Measurements from ENCODE around the gene DDR1. TPM values are rescaled to one million over a fixed set of nuclear protein-coding genes. Genes with fewer than 3 reads are reported as not detected.
"Not testable (repeated sequence)": the region's sequence is repeated elsewhere in the genome, so short reads cannot be mapped to it uniquely, and the experiment has no call there.

DDR1 gene
- total RNA-seq, 1 donor from 2014 or later: 8.2 TPM

GRCh38 chr6:30908700-30909099 is 24.4 kb downstream of the DDR1 start:
- H3K27me3 Mint-ChIP-seq (ENCODE audit: unreplicated experiment): peaks cover 1% of the 10 kb centered on the region
- H3K27ac Mint-ChIP-seq (ENCODE audit: unreplicated experiment): no peak overlapping the region
- H3K4me1 Mint-ChIP-seq (ENCODE audit: unreplicated experiment): peaks cover 11% of the 10 kb centered on the region
- no peak for TF ChIP-seq CTCF (IDR thresholded peaks at IDR 0.05; ENCODE audit: unreplicated experiment)
- peak overlapping the region; percentile 98 for H3K4me3 Mint-ChIP-seq (ENCODE audit: unreplicated experiment)
- H3K36me3 Mint-ChIP-seq (ENCODE audit: low read depth, unreplicated experiment): peaks cover 20% of the 10 kb centered on the region
- no peak for DNase-seq (ENCODE audit: low spot score)
- no peaks in the 10 kb centered on the region for H3K9me3 Mint-ChIP-seq (ENCODE audit: unreplicated experiment)

- not testable (repeated sequence) for DNase-seq (ENCODE audit: low spot score); H3K27ac Mint-ChIP-seq (ENCODE audit: unreplicated experiment); H3K27me3 Mint-ChIP-seq (ENCODE audit: unreplicated experiment); H3K9me3 Mint-ChIP-seq (ENCODE audit: unreplicated experiment); H3K4me3 Mint-ChIP-seq (ENCODE audit: unreplicated experiment)
- peaks cover 12% of the 10 kb centered on the region for H3K4me1 Mint-ChIP-seq (ENCODE audit: unreplicated experiment)
- H3K36me3 Mint-ChIP-seq (ENCODE audit: low read depth, unreplicated experiment): peaks cover 20% of the 10 kb centered on the region
Measured at GRCh38 chr6:30910473-30910872, 26.2 kb downstream of the DDR1 start.

GRCh38 chr6:30912746-30913520 is 28.6 kb downstream of the DDR1 start:
- Mint-ChIP-seq H3K4me3 (ENCODE audit: unreplicated experiment) (no peak overlapping the region), H3K4me1 (ENCODE audit: unreplicated experiment) (peaks cover 14% of the 10 kb centered on the region), H3K27ac (ENCODE audit: unreplicated experiment) (no peak overlapping the region), H3K36me3 (ENCODE audit: low read depth, unreplicated experiment) (peaks cover 20% of the 10 kb centered on the region), H3K27me3 (ENCODE audit: unreplicated experiment) (peaks cover 1% of the 10 kb centered on the region), H3K9me3 (ENCODE audit: unreplicated experiment) (no peaks in the 10 kb centered on the region)
- TF ChIP-seq CTCF (IDR thresholded peaks at IDR 0.05; ENCODE audit: unreplicated experiment): no peak
- no peak for DNase-seq (ENCODE audit: low spot score)

GRCh38 chr6:30913721-30914075 is 29.4 kb downstream of the DDR1 start:
- Mint-ChIP-seq H3K9me3 (ENCODE audit: unreplicated experiment) (no peaks in the 10 kb centered on the region), H3K36me3 (ENCODE audit: low read depth, unreplicated experiment) (peaks cover 20% of the 10 kb centered on the region), H3K4me3 (ENCODE audit: unreplicated experiment) (no peak overlapping the region), H3K4me1 (ENCODE audit: unreplicated experiment) (peaks cover 8% of the 10 kb centered on the region), H3K27ac (ENCODE audit: unreplicated experiment) (no peak overlapping the region), H3K27me3 (ENCODE audit: unreplicated experiment) (peaks cover 3% of the 10 kb centered on the region)
- TF ChIP-seq CTCF (IDR thresholded peaks at IDR 0.05; ENCODE audit: unreplicated experiment): no peak
- DNase-seq (ENCODE audit: low spot score): no peak

- H3K36me3 Mint-ChIP-seq (ENCODE audit: low read depth, unreplicated experiment): peaks cover 20% of the 10 kb centered on the region
- TF ChIP-seq CTCF (IDR thresholded peaks at IDR 0.05; ENCODE audit: unreplicated experiment): no peak
- H3K27me3 Mint-ChIP-seq (ENCODE audit: unreplicated experiment): peaks cover 3% of the 10 kb centered on the region
- H3K27ac Mint-ChIP-seq (ENCODE audit: unreplicated experiment): peak within 1 kb of the TSS; percentile 23
- peak; percentile 85 for DNase-seq (ENCODE audit: low spot score)
- H3K4me3 Mint-ChIP-seq (ENCODE audit: unreplicated experiment): peak within 1 kb of the TSS; percentile 76
- peaks cover 4% of the 10 kb centered on the region for H3K4me1 Mint-ChIP-seq (ENCODE audit: unreplicated experiment)
- no peaks in the 10 kb centered on the region for H3K9me3 Mint-ChIP-seq (ENCODE audit: unreplicated experiment)
Measured at GRCh38 chr6:30914076-30914853, 29.9 kb downstream of the DDR1 start, which contains the start of gene VARS2. VARS2 (plus strand) TSS chr6:30914238; CDS start chr6:30914837, 599 bp downstream.

Measured in endothelial cell (in vitro differentiated cells).